HepG2 (cell line): ENCODE measurements around the gene MARS1. TPM values are rescaled to one million over a fixed set of nuclear protein-coding genes. Genes with fewer than 3 reads are reported as not detected.

Experiments used
- ATAC-seq: fragments of 200-7000 bp; cut with Tn5 transposase; 3 replicates; pipeline ENCODE4 v1.9.1; 2020; ENCODE audit warnings: mild to moderate bottlenecking, moderate library complexity
- BruUV-seq: library from RNA; stranded (reverse); fragments of 400-500 nt; replicated peaks from 2 replicates; lab custom pipeline; 2021; lab: Mats Ljungman, UMichigan
- CTCF ChIA-PET: fragments of 300-600 bp; formaldehyde crosslinking; extraction: SDS; loops from one replicate; lab custom pipeline; 2021; ENCODE audit warnings: low total read pairs, inconsistent platforms, low intra/inter-chr PET ratio; lab: Yijun Ruan, JAX
- POLR2A ChIA-PET: fragments of 350-600 bp; sonication (Branson Sonifier 250); formaldehyde crosslinking; loops from one replicate; lab custom pipeline; 2020; ENCODE audit warnings: antibody characterized with exemption, inconsistent platforms; lab: Yijun Ruan, JAX
- DNase-seq: peaks from one replicate; pipeline ENCODE4 v3.0.0-alpha.2; 2015; ENCODE audit warnings: low spot score
- FAIRE-seq: peaks from 3 replicates; lab custom pipeline; 2011; peaks lifted over from hg19 to GRCh38; lab: Jason Lieb, UNC
- H2AFZ ChIP-seq: one replicate; pipeline ENCODE4 v1.6.1; 2011; ENCODE audit warnings: low read length, inconsistent platforms
- H3K27ac ChIP-seq: fragments of 300-600 bp; 3 replicates; pipeline ENCODE4 v1.8.0; 2011; ENCODE audit warnings: mixed run types, mild to moderate bottlenecking, mixed read lengths, low read length, inconsistent platforms; ENCODE audit not compliant: insufficient read depth; ENCODE audit errors: extremely low read length
- H3K27me3 ChIP-seq, 2 experiments: fragments of 200-600 bp in 1 of 2; 2 replicates in 1 of 2; 3 replicates in 1 of 2; pipeline versions ENCODE4 v1.6.0 to v1.8.0; 2011; ENCODE audit warnings: low read length in 2 of 2, mild to moderate bottlenecking in 2 of 2, moderate library complexity in 2 of 2, inconsistent platforms in 1 of 2; ENCODE audit not compliant: insufficient read depth in 2 of 2, control insufficient read depth in 1 of 2
- H3K36me3 ChIP-seq, 2 experiments: fragments of 200-600 bp in 1 of 2; replicated peaks in 1 of 2; 2 replicates in 1 of 2; 3 replicates in 1 of 2; pipeline versions ENCODE4 v1.5.1 to v1.8.0; 2011; ENCODE audit warnings: low read length in 2 of 2, inconsistent platforms in 1 of 2; ENCODE audit not compliant: insufficient read depth in 2 of 2, control insufficient read depth in 1 of 2
- H3K4me1 ChIP-seq: 2 replicates; pipeline ENCODE4 v1.5.1; 2012; ENCODE audit warnings: low read length, inconsistent platforms; ENCODE audit not compliant: insufficient read depth
- H3K4me2 ChIP-seq: 2 replicates; pipeline ENCODE4 v1.6.0; 2011; ENCODE audit warnings: low read depth, low read length, inconsistent platforms
- H3K4me3 ChIP-seq, 3 experiments: fragments of 200-600 bp in 1 of 3; sonication (generic), shearing (Covaris generic) in 1 of 3; replicated peaks in 1 of 3; 2 replicates each; pipeline ENCODE4 v1.5.1; 2011 to 2016; ENCODE audit warnings: low read length in 3 of 3, inconsistent platforms in 2 of 3, low read depth in 2 of 3, mild to moderate bottlenecking in 2 of 3, control low read depth in 1 of 3, mixed read lengths in 1 of 3; ENCODE audit not compliant: insufficient read depth in 1 of 3
- H3K79me2 ChIP-seq: one replicate; pipeline ENCODE4 v1.6.1; 2011; ENCODE audit warnings: low read length, inconsistent platforms; ENCODE audit not compliant: insufficient read depth
- H3K9ac ChIP-seq: 2 replicates; pipeline ENCODE4 v1.6.0; 2011; ENCODE audit warnings: mild to moderate bottlenecking, low read depth, low read length, inconsistent platforms; ENCODE audit not compliant: insufficient read depth
- H3K9me3 ChIP-seq: 2 replicates; pipeline ENCODE4 v1.5.1; 2012; ENCODE audit warnings: mild to moderate bottlenecking, low read length
- H4K20me1 ChIP-seq: 2 replicates; pipeline ENCODE4 v1.6.0; 2011; ENCODE audit warnings: inconsistent platforms, mild to moderate bottlenecking, low read length, moderate library complexity; ENCODE audit not compliant: insufficient read depth
- AHR ChIP-seq: IDR thresholded peaks from 2 replicates; pipeline ENCODE4 v1.6.1; 2018; ENCODE audit warnings: missing genetic modification reagents, missing compliant biosample characterization
- ARID2 ChIP-seq: sonication (generic); formaldehyde crosslinking; IDR thresholded peaks from 2 replicates; pipeline ENCODE4 v1.8.1; 2022; ENCODE audit warnings: mild to moderate bottlenecking, missing genetic modification reagents, borderline replicate concordance
- ARID3A ChIP-seq: IDR thresholded peaks from 2 replicates; pipeline ENCODE4 v1.6.1; 2012; ENCODE audit warnings: low read depth, low read length, improper control_type of control experiment
- ARNT2 ChIP-seq: sonication (generic); formaldehyde crosslinking; IDR thresholded peaks from 2 replicates; pipeline ENCODE4 v1.8.0; 2022; ENCODE audit warnings: mild to moderate bottlenecking, low read depth, missing genetic modification reagents, moderate library complexity
- BORCS8-MEF2B ChIP-seq: sonication (generic); formaldehyde crosslinking; IDR thresholded peaks from 2 replicates; pipeline ENCODE4 v1.8.0; 2022; ENCODE audit warnings: mild to moderate bottlenecking, missing genetic modification reagents
- CEBPG ChIP-seq: IDR thresholded peaks from 2 replicates; pipeline ENCODE4 v1.6.1; 2016
- FIP1L1 ChIP-seq: fragments of 200-400 bp; formaldehyde crosslinking; IDR thresholded peaks from 2 replicates; pipeline ENCODE4 v1.6.1; 2018; ENCODE audit warnings: low read depth, mild to moderate bottlenecking, low read length, moderate library complexity, borderline replicate concordance; ENCODE audit not compliant: insufficient read depth
- HDAC2 ChIP-seq: sonication (generic); formaldehyde crosslinking; IDR thresholded peaks from 2 replicates; pipeline ENCODE4 v1.4.0; 2020; ENCODE audit warnings: missing genetic modification reagents
- KMT2B ChIP-seq: IDR thresholded peaks from 2 replicates; pipeline ENCODE4 v1.6.1; 2016; ENCODE audit warnings: missing genetic modification reagents, missing compliant biosample characterization
- MED8 ChIP-seq: sonication (generic); formaldehyde crosslinking; IDR thresholded peaks from 2 replicates; pipeline ENCODE4 v1.8.1; 2023; ENCODE audit warnings: mild to moderate bottlenecking, missing genetic modification reagents; ENCODE audit not compliant: insufficient replicate concordance
- MXD1 ChIP-seq: sonication (generic); formaldehyde crosslinking; IDR thresholded peaks from 2 replicates; pipeline ENCODE4 v1.4.0; 2020; ENCODE audit warnings: mild to moderate bottlenecking, missing genetic modification reagents
- NCOA5 ChIP-seq: sonication (generic); formaldehyde crosslinking; IDR thresholded peaks from 2 replicates; pipeline ENCODE4 v1.4.0; 2020; ENCODE audit warnings: missing genetic modification reagents
- PHF21A ChIP-seq: sonication (generic); formaldehyde crosslinking; IDR thresholded peaks from 2 replicates; pipeline ENCODE4 v1.5.0; 2020; ENCODE audit warnings: mild to moderate bottlenecking, missing genetic modification reagents
- POGZ ChIP-seq: sonication (generic); formaldehyde crosslinking; IDR thresholded peaks from 2 replicates; pipeline ENCODE4 v1.4.0; 2020; ENCODE audit warnings: mild to moderate bottlenecking, missing genetic modification reagents
- POLR2A ChIP-seq, 2 experiments: IDR thresholded peaks; 2 replicates each; pipeline ENCODE4 v1.6.1; 2011; ENCODE audit warnings: low read depth in 2 of 2, low read length in 2 of 2, mild to moderate bottlenecking in 1 of 2, moderate library complexity in 1 of 2; ENCODE audit not compliant: insufficient read depth in 1 of 2
- RBM22 ChIP-seq: fragments of 200-400 bp; formaldehyde crosslinking; optimal IDR thresholded peaks from 2 replicates; pipeline ENCODE3; 2017; ENCODE audit warnings: mild to moderate bottlenecking, low read length, moderate library complexity
- RNF2 ChIP-seq: fragments of 450-650 bp; conservative IDR thresholded peaks from 2 replicates; pipeline ENCODE4 v1.6.1; 2016; ENCODE audit warnings: low read depth
- SIX1 ChIP-seq: sonication (generic); formaldehyde crosslinking; IDR thresholded peaks from 2 replicates; pipeline ENCODE4 v1.4.0; 2020; ENCODE audit warnings: missing genetic modification reagents, borderline replicate concordance
- ZC3H4 ChIP-seq: sonication (generic); formaldehyde crosslinking; IDR thresholded peaks from 2 replicates; pipeline ENCODE4 v1.4.0; 2020; ENCODE audit warnings: missing genetic modification reagents, borderline replicate concordance
- ZEB1 ChIP-seq: IDR thresholded peaks from 2 replicates; pipeline ENCODE4 v1.6.1; 2012; ENCODE audit warnings: mild to moderate bottlenecking, low read depth, inconsistent platforms; ENCODE audit not compliant: insufficient replicate concordance
- ZMYM2 ChIP-seq: sonication (generic); formaldehyde crosslinking; IDR thresholded peaks from 2 replicates; pipeline ENCODE4 v1.8.0; 2022; ENCODE audit warnings: mild to moderate bottlenecking, missing genetic modification reagents
- ZNF124 ChIP-seq: sonication (generic); formaldehyde crosslinking; IDR thresholded peaks from 2 replicates; pipeline ENCODE4 v1.4.0; 2020; ENCODE audit warnings: missing genetic modification reagents
- ZNF260 ChIP-seq: sonication (generic); formaldehyde crosslinking; IDR thresholded peaks from 2 replicates; pipeline ENCODE4 v1.4.0; 2020; ENCODE audit warnings: missing genetic modification reagents, low read depth, mild to moderate bottlenecking, borderline replicate concordance
- ZNF564 ChIP-seq: sonication (generic); formaldehyde crosslinking; IDR thresholded peaks from 2 replicates; pipeline ENCODE4 v1.8.1; 2023; ENCODE audit warnings: mild to moderate bottlenecking, missing genetic modification reagents
- ZNF605 ChIP-seq: sonication (generic); formaldehyde crosslinking; IDR thresholded peaks from 2 replicates; pipeline ENCODE4 v1.8.0; 2022; ENCODE audit warnings: mild to moderate bottlenecking, missing genetic modification reagents
- ZNF83 ChIP-seq: sonication (generic); formaldehyde crosslinking; IDR thresholded peaks from 2 replicates; pipeline ENCODE4 v1.4.0; 2020; ENCODE audit warnings: missing genetic modification reagents, mild to moderate bottlenecking, borderline replicate concordance
- ZNF839 ChIP-seq: sonication (generic); formaldehyde crosslinking; IDR thresholded peaks from 2 replicates; pipeline ENCODE4 v1.4.0; 2020; ENCODE audit warnings: missing genetic modification reagents, mild to moderate bottlenecking, borderline replicate concordance
- WGBS: methylation state at CpG from one replicate; pipeline ENCODE4 v1.1.6; 2017; ENCODE audit warnings: low lambda C conversion rate; 5-methylcytosine and 5-hydroxymethylcytosine counted together
- in situ Hi-C: cut with HindIII; loops from 2 replicates; pipeline ENCODE4 v1.10.0; 2017; ENCODE audit warnings: low pct_unique_long_range_greater_than_20kb; ENCODE audit not compliant: extremely low pct_ligation_motif_present
- intact Hi-C: fragments of 100-400 bp; cut with micrococcal nuclease; formaldehyde crosslinking; loops from one replicate; pipeline ENCODE4 v1.10.0; 2022; ENCODE audit not compliant: unreplicated experiment
- polyA plus RNA-seq, 8 experiments: library from polyadenylated mRNA; depleted of rRNA in 3 of 8; stranded (reverse) in 7 of 8; unstranded in 1 of 8; fragments of >200 nt; fragmentation: Illumina TruSeq in 4 of 8; extraction: Trizol in 4 of 8; gene quantifications; 2 replicates each; pipeline versions ENCODE4 v1.2.1 to v1.2.3, GENCODE V29; 2011 to 2016; ENCODE audit warnings: low read depth in 4 of 8, missing spikeins in 1 of 8, mixed read lengths in 1 of 8; ENCODE audit not compliant: insufficient read depth in 1 of 8
- total RNA-seq, 5 experiments: library from RNA; depleted of rRNA; stranded (reverse); fragments of >200 nt; fragmentation: Illumina TruSeq; extraction: Trizol; gene quantifications; 2 replicates each; pipeline ENCODE4 v1.2.3, GENCODE V29; 2016; ENCODE audit warnings: low read depth in 1 of 5

The MARS1 gene
- total and polyA plus RNA-seq, 2 of the 13 experiments (the other 11 are each of a cell fraction or from before 2014, with no cell fraction given): 115 to 181 TPM

GRCh38 chr12:57516617-57517153, 28.8 kb downstream of the MARS1 start:
- Histone ChIP-seq H3K4me2 (no peak overlapping the region), H3K36me3 (peaks cover 26 to 57% of the 10 kb centered on the region in 2 experiments), H3K9me3 (no peaks in the 10 kb centered on the region), H3K79me2 (peaks cover 24% of the 10 kb centered on the region), H4K20me1 (peaks cover 35% of the 10 kb centered on the region), H2AFZ (no peak overlapping the region), H3K9ac (no peak overlapping the region), H3K4me3 (no peak overlapping the region), H3K27me3 (no peaks in the 10 kb centered on the region; a peak in 1 of 5 replicates), H3K4me1 (peaks cover 26% of the 10 kb centered on the region), H3K27ac (no peak overlapping the region)
- no TSS peak for BruUV-seq
- FAIRE-seq (no peak), DNase-seq (no peak), ATAC-seq (no peak)
- POLR2A ChIA-PET: interaction anchor here (0.7 to 7.8 kb wide), 12 partner anchors 8 to 116 kb away, joined by 3 to 90 read pairs (median 4); partner anchors contain the start of genes B4GALNT1, DCTN2, INHBC and INHBE
- intact Hi-C loops (no loop called here), in situ Hi-C loops (no loop called here)
- CTCF ChIA-PET: no interaction called here
- 95% methylated on average over 11 of the region's 11 CpGs for WGBS
- TF ChIP-seq ZNF839 (CRISPR knock-in tag) (no peak), ZNF83 (CRISPR knock-in tag) (no peak), RBM22 (peak; percentile 55), BORCS8-MEF2B (CRISPR knock-in tag) (0 out of 2 replicates have a peak, but pooled peaks have one; percentile 19), POGZ (CRISPR knock-in tag) (no peak), ZEB1 (no peak), ARNT2 (no peak), RNF2 (no peak), ZNF124 (CRISPR knock-in tag) (no peak), ZNF564 (no peak), KMT2B (no peak), PHF21A (CRISPR knock-in tag) (no peak), MED8 (CRISPR knock-in tag) (no peak), POLR2A (IDR thresholded peaks at IDR 0.05; ENCODE audit: insufficient read depth in 1 of 2, low read depth in 2 of 2, low read length in 2 of 2) (peak in 1 of 2 experiments; percentile 13; a peak in 2 of 4 replicates), MXD1 (CRISPR knock-in tag) (no peak), ZMYM2 (no peak), SIX1 (CRISPR knock-in tag) (no peak), CEBPG (CRISPR knock-in tag) (no peak), NCOA5 (CRISPR knock-in tag) (no peak), ARID2 (CRISPR knock-in tag) (0 out of 2 replicates have a peak, but pooled peaks have one; percentile 20), HDAC2 (no peak), ZC3H4 (CRISPR knock-in tag) (no peak), ARID3A (no peak), FIP1L1 (no peak), ZNF605 (CRISPR knock-in tag) (no peak), AHR (CRISPR knock-in tag) (no peak), ZNF260 (CRISPR knock-in tag) (no peak)
